ENCODE data around the gene BLVRB.

GRCh38 chr19:40499320-40499719 is 33.8 kb upstream of the BLVRB start:
- TF ChIP-seq REST (IDR thresholded peaks at IDR 0.05; ENCODE audit: insufficient replicate concordance, low read depth), result no peak
- TF ChIP-seq CTCF (IDR thresholded peaks at IDR 0.05; ENCODE audit: insufficient read depth, low read length), result no peak
- no peak for TF ChIP-seq POLR2AphosphoS5 (IDR thresholded peaks at IDR 0.05; ENCODE audit: low read depth)
- no peak for TF ChIP-seq GABPA (IDR thresholded peaks at IDR 0.05; ENCODE audit: low read depth)
